Stimulated activated CD8-positive, alpha-beta memory T cell treated with anti-CD3 and anti-CD28 coated beads, Interleukin-7, amount 100 ng/mL, for 24 hours (primary cell): ENCODE measurements around the gene ADAM12.
"Not testable (repeated sequence)": the region's sequence is repeated elsewhere in the genome, so short reads cannot be mapped to it uniquely, and the experiment has no call there.

Experiments used
- DNase-seq: peaks from one replicate; pipeline ENCODE4 v3.0.0-alpha.2; 2020; ENCODE audit warnings: low read depth

ADAM12 gene

GRCh38 chr10:126175641-126176262 lies 212.5 kb downstream of the ADAM12 start:
- DNase-seq, result no peak

GRCh38 chr10:126172755-126173154 lies 215.5 kb downstream of the ADAM12 start:
- DNase-seq, result not testable (repeated sequence)

GRCh38 chr10:126171555-126171954 lies 216.7 kb downstream of the ADAM12 start:
- no peak for DNase-seq

GRCh38 chr10:126170776-126171175 lies 217.5 kb downstream of the ADAM12 start:
- no peak for DNase-seq

GRCh38 chr10:126170371-126170770 lies 217.9 kb downstream of the ADAM12 start:
- DNase-seq, result no peak

GRCh38 chr10:126169899-126170298 lies 218.4 kb downstream of the ADAM12 start:
- no peak for DNase-seq

- DNase-seq, result no peak
Observed at GRCh38 chr10:126166797-126167196, 221.5 kb downstream of the ADAM12 start.

- DNase-seq, result no peak
Observed at GRCh38 chr10:126165874-126166273, 222.4 kb downstream of the ADAM12 start.

- DNase-seq, result no peak
Observed at GRCh38 chr10:126163506-126163905, 224.8 kb downstream of the ADAM12 start.

- DNase-seq, result no peak
Observed at GRCh38 chr10:126161691-126162090, 226.6 kb downstream of the ADAM12 start.

GRCh38 chr10:126160971-126161630 lies 227.2 kb downstream of the ADAM12 start:
- DNase-seq, result no peak

- no peak for DNase-seq
Observed at GRCh38 chr10:126160571-126160970, 227.7 kb downstream of the ADAM12 start.

GRCh38 chr10:126158133-126158892 lies 230.0 kb downstream of the ADAM12 start:
- DNase-seq, result no peak

GRCh38 chr10:126157189-126157588 lies 231.1 kb downstream of the ADAM12 start:
- DNase-seq, result no peak

GRCh38 chr10:126156503-126156902 lies 231.8 kb downstream of the ADAM12 start:
- DNase-seq, result no peak

GRCh38 chr10:126156012-126156411 lies 232.3 kb downstream of the ADAM12 start:
- DNase-seq, result no peak

- no peak for DNase-seq
Observed at GRCh38 chr10:126155528-126155927, 232.7 kb downstream of the ADAM12 start.

- no peak for DNase-seq
Observed at GRCh38 chr10:126153711-126154628, 234.3 kb downstream of the ADAM12 start.

GRCh38 chr10:126147866-126148587 lies 240.2 kb downstream of the ADAM12 start:
- no peak for DNase-seq

GRCh38 chr10:126146771-126147170 lies 241.5 kb downstream of the ADAM12 start:
- no peak for DNase-seq

GRCh38 chr10:126143117-126143516 lies 245.2 kb downstream of the ADAM12 start:
- DNase-seq, result no peak
